Measurements from ENCODE around the gene SH3RF3.

Gene SH3RF3

DNA sequence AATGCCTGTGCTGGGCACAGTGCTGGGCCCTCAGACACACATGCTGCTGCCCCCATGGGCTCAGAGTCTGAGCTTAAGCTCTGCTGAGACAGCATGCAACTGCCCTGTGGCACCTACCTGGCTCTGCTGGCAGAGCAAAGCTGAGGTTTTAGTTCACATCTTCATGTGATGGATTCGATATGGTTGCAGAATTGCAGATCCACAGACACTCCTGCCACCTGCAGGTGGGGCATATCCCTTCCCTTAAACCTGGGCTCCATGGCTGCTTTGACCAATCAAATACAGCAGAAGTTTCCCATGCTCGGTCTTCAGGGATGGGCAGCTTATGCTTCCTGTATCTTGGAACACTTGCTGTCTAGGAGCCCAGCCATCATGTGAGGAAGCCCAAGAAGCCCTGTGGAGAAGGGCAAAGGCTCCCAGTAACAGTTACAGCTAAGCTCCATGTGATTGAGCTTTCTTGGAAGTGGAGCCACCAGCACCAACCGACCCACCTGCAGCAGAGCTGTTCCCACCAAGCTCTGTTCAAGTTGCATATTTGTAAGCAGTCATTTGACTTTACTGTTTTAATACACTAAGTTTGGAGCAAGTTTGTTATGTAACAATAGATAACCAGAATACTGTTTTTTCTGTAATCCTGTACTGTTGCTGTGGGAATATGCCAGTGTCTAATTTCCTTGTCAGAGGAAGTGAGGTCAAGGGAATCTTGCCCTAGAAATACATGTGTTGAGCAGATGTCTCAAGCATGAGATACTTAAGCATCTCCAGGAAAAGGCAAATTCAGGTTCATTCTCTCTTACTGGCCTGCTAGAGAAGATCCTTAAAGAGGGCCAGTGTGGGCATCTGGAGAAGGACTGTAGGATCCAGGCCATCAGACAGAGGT lies 79.3 kb downstream of the SH3RF3 start:
- Mint-ChIP-seq H3K36me3 (ENCODE audit: insufficient read depth) (peaks cover under 1% of the 10 kb centered on the region), H3K27ac (ENCODE audit: low read depth) (no peak overlapping the region), H3K9me3 (no peaks in the 10 kb centered on the region), H3K4me3 (no peak overlapping the region), H3K4me1 (peaks cover 15% of the 10 kb centered on the region), H3K27me3 (peaks cover 70% of the 10 kb centered on the region)
- DNase-seq (ENCODE audit: low spot score in 2 of 2) (no peak), ATAC-seq (replicated peaks; ENCODE audit: extremely low read depth, poor library complexity, severe bottlenecking) (no peak)

DNA sequence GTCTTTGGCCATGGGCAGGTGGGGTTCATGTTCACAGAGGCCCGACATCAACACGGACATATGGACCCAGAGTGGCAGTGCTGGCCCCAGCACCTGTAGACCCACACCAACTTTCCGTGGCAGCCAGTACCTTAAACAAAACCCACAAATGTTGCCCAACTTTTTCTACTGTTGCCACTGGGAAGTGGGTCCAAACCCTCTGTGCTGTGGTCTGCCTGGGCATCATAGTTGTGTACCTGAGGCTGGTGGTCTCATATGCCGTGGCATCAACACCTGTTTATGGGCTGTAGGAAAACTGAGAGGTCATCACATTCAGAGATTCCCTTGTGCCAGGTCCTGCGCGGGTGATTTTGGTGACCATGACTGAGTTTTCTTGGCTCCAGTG lies 79.9 kb downstream of the SH3RF3 start:
- Mint-ChIP-seq H3K4me1 (peaks cover 22% of the 10 kb centered on the region), H3K27me3 (peaks cover 70% of the 10 kb centered on the region), H3K27ac (ENCODE audit: low read depth) (no peak overlapping the region), H3K9me3 (no peaks in the 10 kb centered on the region), H3K4me3 (no peak overlapping the region), H3K36me3 (ENCODE audit: insufficient read depth) (peaks cover 6% of the 10 kb centered on the region)
- DNase-seq (ENCODE audit: low spot score in 2 of 2): no peak
- no peak for ATAC-seq (replicated peaks; ENCODE audit: extremely low read depth, poor library complexity, severe bottlenecking)

DNA sequence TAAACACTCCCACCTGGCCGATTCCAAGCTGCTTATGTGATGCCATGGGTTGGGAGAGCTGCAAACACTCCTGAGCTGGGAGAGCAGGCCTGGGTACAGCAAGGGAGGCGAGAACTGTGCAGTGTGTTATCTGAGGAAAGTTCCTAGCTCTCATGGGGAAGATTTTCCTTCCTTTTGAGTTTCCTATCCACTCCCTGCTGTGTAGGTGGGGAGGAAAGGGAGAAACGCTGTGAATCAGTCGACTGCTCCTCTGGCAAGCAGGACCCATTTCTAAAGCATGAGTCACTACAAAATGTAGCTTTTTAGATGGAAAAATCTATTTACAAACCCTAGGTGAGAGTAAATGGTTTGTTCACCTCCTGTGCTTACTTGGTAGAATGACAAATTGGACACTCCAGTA lies 80.4 kb downstream of the SH3RF3 start:
- Mint-ChIP-seq H3K9me3 (no peaks in the 10 kb centered on the region), H3K27ac (ENCODE audit: low read depth) (no peak overlapping the region), H3K27me3 (peaks cover 70% of the 10 kb centered on the region), H3K4me3 (no peak overlapping the region), H3K36me3 (ENCODE audit: insufficient read depth) (peaks cover 8% of the 10 kb centered on the region), H3K4me1 (peaks cover 26% of the 10 kb centered on the region)
- ATAC-seq (replicated peaks; ENCODE audit: extremely low read depth, poor library complexity, severe bottlenecking) (no peak), DNase-seq (ENCODE audit: low spot score in 2 of 2) (no peak)

DNA sequence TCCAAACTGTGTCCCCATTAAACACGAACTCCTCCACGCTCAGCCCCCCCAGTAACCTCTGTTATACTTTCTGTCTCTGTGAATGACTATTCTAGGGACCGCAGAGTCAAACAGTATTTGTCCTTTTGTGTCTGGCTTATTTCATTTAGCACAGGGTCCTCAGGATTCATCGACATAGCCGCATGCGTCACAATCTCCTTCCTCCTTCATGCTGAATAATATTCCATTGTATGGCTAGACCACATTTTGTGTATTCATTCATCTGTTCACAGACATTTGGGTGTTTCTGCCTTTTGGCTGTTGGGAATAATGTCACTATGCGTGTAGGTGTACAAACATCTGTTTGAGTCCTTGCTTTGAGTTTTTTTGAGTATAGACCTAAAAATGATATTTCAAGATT lies 80.9 kb downstream of the SH3RF3 start:
- DNase-seq (ENCODE audit: low spot score in 2 of 2) (no peak), ATAC-seq (replicated peaks; ENCODE audit: extremely low read depth, poor library complexity, severe bottlenecking) (no peak)
- Mint-ChIP-seq H3K4me1 (peaks cover 31% of the 10 kb centered on the region), H3K27me3 (peaks cover 72% of the 10 kb centered on the region), H3K4me3 (no peak overlapping the region), H3K9me3 (no peaks in the 10 kb centered on the region), H3K36me3 (ENCODE audit: insufficient read depth) (peaks cover 11% of the 10 kb centered on the region), H3K27ac (ENCODE audit: low read depth) (no peak overlapping the region)

DNA sequence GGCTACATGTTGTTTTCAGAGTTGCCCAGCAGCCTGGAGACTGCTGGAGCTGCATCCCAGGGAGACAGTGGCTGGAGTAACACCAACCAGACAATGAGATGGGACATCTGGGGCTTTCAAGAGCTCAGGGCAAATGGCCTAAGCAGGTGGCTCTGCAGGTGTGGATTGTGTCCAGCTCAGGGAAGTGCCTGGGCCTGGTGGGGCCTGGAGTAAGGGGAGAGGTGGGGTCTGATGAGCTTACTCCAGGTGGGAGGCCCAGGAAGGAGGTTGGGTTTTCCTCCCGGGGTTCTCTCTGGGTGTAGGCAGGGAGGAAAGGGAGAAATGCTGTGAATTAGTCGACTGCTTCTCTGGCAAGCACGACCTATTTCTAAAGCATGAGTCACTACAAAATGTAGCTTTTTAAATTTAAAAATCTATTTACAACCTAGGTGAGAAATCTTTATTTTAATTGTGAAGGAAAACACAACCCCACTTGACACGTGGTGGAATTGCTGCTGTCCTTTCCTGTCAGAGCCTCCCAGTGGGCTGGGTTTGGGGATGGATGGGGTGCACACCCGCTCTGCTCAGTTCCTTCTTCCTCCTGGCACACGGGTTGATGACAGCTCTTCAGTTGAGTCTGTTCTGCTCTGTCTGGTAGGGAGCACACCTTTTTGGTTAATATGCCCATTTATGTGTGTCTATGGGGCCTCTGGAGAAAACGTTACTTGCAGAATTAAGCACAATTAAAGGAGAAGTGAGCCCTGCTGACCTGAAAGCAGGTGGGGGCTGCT lies 81.6 kb downstream of the SH3RF3 start:
- DNase-seq (ENCODE audit: low spot score in 2 of 2) (no peak), ATAC-seq (replicated peaks; ENCODE audit: extremely low read depth, poor library complexity, severe bottlenecking) (no peak)
- Mint-ChIP-seq H3K4me3 (no peak overlapping the region), H3K27me3 (peaks cover 78% of the 10 kb centered on the region), H3K36me3 (ENCODE audit: insufficient read depth) (peaks cover 11% of the 10 kb centered on the region), H3K4me1 (peaks cover 38% of the 10 kb centered on the region), H3K9me3 (no peaks in the 10 kb centered on the region), H3K27ac (ENCODE audit: low read depth) (no peak overlapping the region)

DNA sequence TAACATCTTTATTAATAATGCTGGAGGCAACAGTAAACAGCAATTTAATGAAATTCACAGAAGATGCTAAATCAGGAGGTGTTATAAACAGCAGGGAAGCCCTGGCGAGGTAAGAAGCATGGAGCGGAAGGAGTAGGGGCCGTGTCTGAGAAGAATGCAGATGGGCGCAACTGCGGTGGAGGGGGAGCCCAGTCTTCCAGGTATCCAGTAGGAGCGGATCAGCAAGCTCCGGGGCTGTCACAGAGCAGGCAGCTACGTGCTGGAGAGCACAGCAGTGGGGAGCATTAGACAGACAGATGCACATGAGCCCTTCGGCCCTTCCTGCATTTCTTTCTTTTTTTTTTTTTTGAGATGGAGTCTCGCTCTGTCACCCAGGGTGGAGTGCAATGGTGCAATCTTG lies 82.3 kb downstream of the SH3RF3 start:
- peaks cover 41% of the 10 kb centered on the region for H3K4me1 Mint-ChIP-seq
- H3K9me3 Mint-ChIP-seq: no peaks in the 10 kb centered on the region
- ATAC-seq (replicated peaks; ENCODE audit: extremely low read depth, poor library complexity, severe bottlenecking) (no peak), DNase-seq (ENCODE audit: low spot score in 2 of 2) (no peak)
- H3K27ac Mint-ChIP-seq (ENCODE audit: low read depth): no peak overlapping the region
- H3K4me3 Mint-ChIP-seq: no peak overlapping the region
- H3K36me3 Mint-ChIP-seq (ENCODE audit: insufficient read depth): peaks cover 11% of the 10 kb centered on the region
- H3K27me3 Mint-ChIP-seq: peaks cover 85% of the 10 kb centered on the region

DNA sequence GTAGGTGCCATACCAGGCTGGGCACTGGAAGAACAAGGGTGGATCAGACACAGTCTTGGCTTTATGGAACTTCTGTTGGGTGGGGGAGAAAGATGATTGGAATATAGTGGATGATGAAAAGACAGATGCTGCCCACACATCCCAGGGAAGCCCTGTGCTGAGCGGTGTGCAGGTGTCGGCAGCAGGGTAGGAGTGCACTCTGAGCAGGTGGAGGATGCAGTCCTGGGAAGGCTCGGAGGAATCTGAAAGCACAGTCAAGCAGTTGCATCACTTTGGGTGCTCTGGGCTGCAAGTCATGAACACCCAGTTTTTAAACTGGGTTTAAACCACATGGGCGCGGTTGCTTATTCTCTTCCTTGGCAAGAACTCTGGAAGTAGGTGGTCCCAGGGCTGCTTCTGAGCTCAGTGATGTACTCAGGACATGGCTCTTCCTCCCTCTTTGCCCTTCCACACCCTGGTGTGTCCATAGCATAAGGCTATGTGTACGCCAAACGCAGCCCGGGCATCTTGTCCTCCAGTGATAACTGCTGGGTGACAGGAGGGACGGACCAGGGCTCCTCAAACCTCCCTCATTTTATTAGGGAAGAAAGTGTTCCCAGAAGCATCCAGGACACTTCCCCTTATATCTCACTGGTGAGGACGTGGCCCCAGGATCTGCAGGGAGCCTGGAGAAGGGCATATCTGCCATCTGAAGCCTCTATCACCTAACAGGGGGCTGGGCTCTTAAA lies 84.0 kb downstream of the SH3RF3 start:
- Mint-ChIP-seq H3K27me3 (peaks cover 100% of the 10 kb centered on the region), H3K4me1 (peaks cover 50% of the 10 kb centered on the region), H3K36me3 (ENCODE audit: insufficient read depth) (peaks cover 11% of the 10 kb centered on the region), H3K9me3 (no peaks in the 10 kb centered on the region), H3K4me3 (peak overlapping the region; percentile 65), H3K27ac (ENCODE audit: low read depth) (peak overlapping the region; percentile 69)
- ATAC-seq (replicated peaks; ENCODE audit: extremely low read depth, poor library complexity, severe bottlenecking) (no peak), DNase-seq (ENCODE audit: low spot score in 2 of 2) (no peak)

DNA sequence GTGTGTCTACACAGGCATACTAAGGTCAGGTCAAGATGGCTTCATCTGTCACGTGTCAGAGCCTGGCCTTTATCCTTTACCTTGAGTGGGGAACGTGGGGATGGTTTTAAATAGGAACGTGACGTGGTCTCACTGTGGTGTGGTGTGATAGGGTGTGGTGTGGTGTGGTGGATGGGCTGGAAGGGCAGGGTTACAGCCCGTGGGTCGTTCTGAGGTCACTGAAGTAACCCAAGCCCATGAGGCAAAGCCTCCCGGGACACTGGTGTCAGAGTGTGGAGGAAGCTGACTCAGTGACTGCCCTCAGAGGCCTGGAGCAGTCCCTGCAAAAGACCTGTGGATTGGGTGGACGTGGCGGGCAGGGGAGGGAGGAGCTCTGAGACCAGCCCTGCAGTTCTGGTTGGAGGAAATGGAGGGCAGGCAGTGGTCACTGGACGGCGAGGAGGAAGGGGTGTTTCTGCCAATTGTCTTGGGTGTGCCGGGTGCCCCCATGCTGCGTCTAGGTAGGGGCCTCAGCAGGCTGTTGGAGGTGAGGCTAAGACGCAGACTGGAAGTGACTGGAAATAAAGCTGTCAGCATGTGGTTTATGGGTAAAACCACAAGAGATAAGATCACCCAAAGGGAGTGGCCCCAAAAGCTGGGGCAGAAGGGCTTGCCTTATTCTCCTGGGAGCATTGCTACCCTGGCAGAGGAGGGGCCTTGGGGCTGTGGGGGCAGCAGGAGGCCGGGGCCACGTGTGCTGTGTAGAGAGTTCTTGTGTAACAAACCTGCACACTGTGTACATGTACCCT lies 84.8 kb downstream of the SH3RF3 start:
- Mint-ChIP-seq H3K27me3 (peaks cover 100% of the 10 kb centered on the region), H3K27ac (ENCODE audit: low read depth) (peak overlapping the region; percentile 69)
- DNase-seq (ENCODE audit: low spot score in 2 of 2): peak; percentile 35 to 59

DNA sequence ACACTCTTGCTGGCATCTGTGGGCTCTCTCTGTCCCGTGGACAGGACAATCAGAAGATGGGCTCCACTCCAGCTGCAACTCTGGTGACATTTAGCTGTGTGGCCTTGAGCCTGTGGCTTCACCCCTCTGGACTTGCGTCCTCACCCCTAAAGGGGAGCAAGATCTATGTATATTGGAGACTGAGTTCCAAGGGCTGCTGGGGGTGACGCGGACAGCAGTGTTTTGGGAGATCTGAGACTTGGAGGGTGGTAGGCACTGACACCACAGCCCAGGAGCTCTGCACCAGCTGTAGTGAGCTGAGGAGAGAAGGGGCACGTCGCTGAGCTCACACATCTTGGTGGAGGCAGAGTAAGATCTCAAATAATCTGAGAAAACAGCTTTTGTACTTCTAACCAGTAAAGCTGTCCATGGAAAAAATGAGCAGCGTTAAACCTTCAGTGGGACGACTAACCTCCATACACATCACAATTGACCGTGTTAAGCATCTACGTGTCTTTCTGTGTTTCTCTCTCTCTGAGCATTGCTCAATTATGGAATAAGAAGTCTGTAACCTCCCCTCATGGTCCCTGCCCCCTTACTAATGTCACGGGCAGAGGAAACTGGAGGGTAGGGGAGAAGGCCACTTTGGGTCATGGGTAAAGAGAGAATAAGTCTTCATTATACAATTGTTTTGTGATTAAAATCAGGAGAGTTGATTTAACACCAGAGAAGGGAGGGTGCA lies 85.8 kb downstream of the SH3RF3 start:
- ATAC-seq (replicated peaks; ENCODE audit: extremely low read depth, poor library complexity, severe bottlenecking) (no peak), DNase-seq (ENCODE audit: low spot score in 2 of 2) (no peak)
- Mint-ChIP-seq H3K36me3 (ENCODE audit: insufficient read depth) (peaks cover 11% of the 10 kb centered on the region), H3K4me1 (peaks cover 59% of the 10 kb centered on the region), H3K27me3 (peaks cover 100% of the 10 kb centered on the region), H3K27ac (ENCODE audit: low read depth) (peak overlapping the region; percentile 69), H3K4me3 (peak overlapping the region; percentile 65), H3K9me3 (no peaks in the 10 kb centered on the region)

More for the DNA sequence above, 84.8 kb downstream of the SH3RF3 start:
- Mint-ChIP-seq H3K9me3 (no peaks in the 10 kb centered on the region), H3K4me1 (peaks cover 58% of the 10 kb centered on the region), H3K36me3 (ENCODE audit: insufficient read depth) (peaks cover 11% of the 10 kb centered on the region), H3K4me3 (peak overlapping the region; percentile 65)
- ATAC-seq (replicated peaks; ENCODE audit: extremely low read depth, poor library complexity, severe bottlenecking): peak; percentile 82

DNA sequence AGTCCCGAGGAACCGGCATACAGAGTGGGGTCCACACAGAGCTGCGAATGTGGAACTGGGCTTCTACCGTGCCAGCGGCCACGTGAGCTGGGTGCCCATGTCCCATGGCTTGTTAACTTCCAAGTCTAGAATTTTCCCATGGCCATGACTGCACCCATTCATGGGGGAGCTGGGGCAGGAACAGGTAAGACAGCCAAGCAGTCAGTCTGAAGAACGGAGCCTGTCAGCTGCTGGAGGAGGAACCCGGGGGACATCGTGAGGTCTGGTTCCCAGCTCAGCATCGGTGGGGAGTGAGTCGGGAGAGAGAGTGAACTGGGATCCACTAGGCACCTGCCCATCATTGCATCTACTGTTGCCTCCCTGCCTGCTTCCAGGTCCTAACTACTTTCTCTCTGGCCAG lies 86.9 kb downstream of the SH3RF3 start:
- Mint-ChIP-seq H3K27ac (ENCODE audit: low read depth) (no peak overlapping the region), H3K4me1 (peaks cover 59% of the 10 kb centered on the region), H3K4me3 (no peak overlapping the region), H3K36me3 (ENCODE audit: insufficient read depth) (peaks cover 11% of the 10 kb centered on the region), H3K27me3 (peaks cover 100% of the 10 kb centered on the region), H3K9me3 (no peaks in the 10 kb centered on the region)
- ATAC-seq (replicated peaks; ENCODE audit: extremely low read depth, poor library complexity, severe bottlenecking) (no peak), DNase-seq (ENCODE audit: low spot score in 2 of 2) (no peak)

DNA sequence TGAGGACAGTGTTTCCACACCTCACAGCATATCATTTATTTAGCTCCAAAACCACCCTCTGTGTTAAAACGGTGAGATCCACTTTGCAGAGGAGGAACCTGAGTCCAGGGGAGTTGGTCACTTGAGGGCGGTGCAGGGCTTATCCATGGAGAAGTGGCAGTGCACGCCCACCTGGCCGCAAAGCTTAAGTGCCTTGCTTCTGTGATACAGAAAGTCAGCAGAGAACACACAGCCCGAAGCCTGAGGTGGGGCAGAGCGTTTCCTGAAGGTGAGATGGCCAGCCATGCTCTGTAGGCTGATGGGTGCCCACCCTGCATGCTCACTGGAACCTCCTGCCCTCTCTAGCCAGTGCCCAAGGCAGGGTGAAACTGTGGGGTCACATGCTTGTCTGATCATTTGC lies 87.3 kb downstream of the SH3RF3 start:
- ATAC-seq (replicated peaks; ENCODE audit: extremely low read depth, poor library complexity, severe bottlenecking): no peak
- Mint-ChIP-seq H3K4me1 (peaks cover 54% of the 10 kb centered on the region), H3K36me3 (ENCODE audit: insufficient read depth) (peaks cover 11% of the 10 kb centered on the region), H3K27me3 (peaks cover 96% of the 10 kb centered on the region), H3K9me3 (no peaks in the 10 kb centered on the region), H3K4me3 (no peak overlapping the region), H3K27ac (ENCODE audit: low read depth) (no peak overlapping the region)
- DNase-seq (ENCODE audit: low spot score in 2 of 2): no peak
